Measurements from ENCODE around the gene BLVRA.

DNA sequence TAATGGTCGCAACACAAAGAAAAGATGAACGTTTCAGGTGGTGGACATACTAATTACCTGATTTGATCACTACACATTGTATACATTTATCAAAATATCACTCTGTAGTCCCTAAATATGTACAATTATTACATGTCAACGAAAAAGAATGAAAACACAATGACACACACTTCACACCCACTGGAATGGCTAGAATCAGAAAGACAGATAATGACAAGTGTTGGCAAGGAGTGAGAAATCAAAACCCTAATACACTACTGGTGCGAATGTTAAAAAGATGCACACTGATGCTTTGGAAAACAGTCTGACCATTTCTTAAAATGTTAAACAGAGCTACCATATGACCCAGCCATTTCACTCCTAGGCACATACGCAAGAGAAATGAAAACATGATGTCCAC is 31.5 kb upstream of the BLVRA start:
- TF ChIP-seq CTCF (IDR thresholded peaks at IDR 0.05) (no peak), POLR2A (IDR thresholded peaks at IDR 0.05) (no peak), EP300 (IDR thresholded peaks at IDR 0.05) (no peak), POLR2AphosphoS5 (IDR thresholded peaks at IDR 0.05) (no peak)
